ENCODE measurements around the gene FERMT1.
A peak's percentile ranks its signal among the peaks of the same experiment; 100 is the strongest.

Gene FERMT1

GRCh38 chr20:6122873-6123648, at the start of gene FERMT1:
Gene FERMT1, minus strand, starts transcription at chr20:6123030. Its CDS starts 3,476 bp downstream, at chr20:6119554.
- peak; percentile 81 for ATAC-seq

GRCh38 chr20:6169251-6169650, 46.4 kb upstream of the FERMT1 start:
- no peak for ATAC-seq
- DNase-seq = no peak

More at GRCh38 chr20:6122873-6123648, at the start of gene FERMT1:
- peak; percentile 48 for DNase-seq

- DNase-seq = no peak
- no peak for ATAC-seq
Measured at GRCh38 chr20:6168204-6168603, 45.4 kb upstream of the FERMT1 start.

- ATAC-seq = no peak
- no peak for DNase-seq
Measured at GRCh38 chr20:6165346-6165745, 42.5 kb upstream of the FERMT1 start.

- DNase-seq (no peak), ATAC-seq (no peak)
Measured at GRCh38 chr20:6164421-6165341, 41.9 kb upstream of the FERMT1 start.

- ATAC-seq (no peak), DNase-seq (no peak)
Measured at GRCh38 chr20:6160736-6161135, 37.9 kb upstream of the FERMT1 start.

- ATAC-seq = no peak
- DNase-seq = no peak
Measured at GRCh38 chr20:6157345-6157744, 34.5 kb upstream of the FERMT1 start.

- no peak for DNase-seq
Measured at GRCh38 chr20:6152777-6153176, 29.9 kb upstream of the FERMT1 start.

GRCh38 chr20:6148073-6148472, 25.2 kb upstream of the FERMT1 start:
- no peak for DNase-seq
- ATAC-seq = no peak

More at GRCh38 chr20:6152777-6153176, 29.9 kb upstream of the FERMT1 start:
- no peak for ATAC-seq

GRCh38 chr20:6142348-6142993, 19.6 kb upstream of the FERMT1 start:
- DNase-seq (peak; percentile 47), ATAC-seq (peak; percentile 68)

GRCh38 chr20:6140947-6141346, 18.1 kb upstream of the FERMT1 start:
- DNase-seq = peak; percentile 9
- peak; percentile 57 for ATAC-seq

GRCh38 chr20:6135347-6135746, 12.5 kb upstream of the FERMT1 start:
- no peak for ATAC-seq
- no peak for DNase-seq

GRCh38 chr20:6134592-6134991, 11.8 kb upstream of the FERMT1 start:
- ATAC-seq (no peak), DNase-seq (no peak)

- no peak for ATAC-seq
- no peak for DNase-seq
Measured at GRCh38 chr20:6130045-6130444, 7.2 kb upstream of the FERMT1 start.

GRCh38 chr20:6127825-6128224, 5.0 kb upstream of the FERMT1 start:
- ATAC-seq = no peak
- DNase-seq = no peak

GRCh38 chr20:6126846-6127245, 4.0 kb upstream of the FERMT1 start:
- DNase-seq (no peak), ATAC-seq (no peak)

GRCh38 chr20:6123649-6124014, 802 bp upstream of the FERMT1 start:
- ATAC-seq (no peak), DNase-seq (no peak)

GRCh38 chr20:6122111-6122872, 538 bp downstream of the FERMT1 start:
- ATAC-seq (no peak), DNase-seq (no peak)

- DNase-seq (no peak), ATAC-seq (no peak)
Measured at GRCh38 chr20:6121504-6121903, 1.3 kb downstream of the FERMT1 start.

GRCh38 chr20:6120491-6120988, 2.3 kb downstream of the FERMT1 start:
- ATAC-seq = no peak
- no peak for DNase-seq

- no peak for DNase-seq
- no peak for ATAC-seq
Measured at GRCh38 chr20:6116758-6117157, 6.1 kb downstream of the FERMT1 start.

All from stimulated activated naive CD8-positive, alpha-beta T cell treated with anti-CD3 and anti-CD28 coated beads, Interleukin-15, Interleukin-2, amounts not matched to agents 100 U/mL and 50 U/mL, for 24 hours (primary cell).